Caco-2 (cell line): ENCODE results near the gene B3GLCT. TPM values are rescaled to one million over a fixed set of nuclear protein-coding genes. Genes with fewer than 3 reads are reported as not detected.

Experiments
- BruUV-seq: library from RNA; stranded (reverse); fragments of 400-500 nt; replicated peaks from 2 replicates; lab custom pipeline; 2021; lab: Mats Ljungman, UMichigan
- CTCF ChIA-PET: fragments of 300-600 bp; sonication (Branson Sonifier 250); formaldehyde crosslinking; loops from one replicate; lab custom pipeline; 2022; ENCODE audit warnings: antibody characterized with exemption; lab: Charles Lee
- POLR2A ChIA-PET: fragments of 300-600 bp; sonication (Branson Sonifier 250); formaldehyde crosslinking; loops from one replicate; lab custom pipeline; 2022; ENCODE audit warnings: antibody characterized with exemption; lab: Charles Lee
- DNase-seq, 2 experiments: peaks; one replicate each; pipeline versions ENCODE4 v3.0.0 to v3.0.0-alpha.2; 2020 to 2022
- H3K27me3 ChIP-seq: replicated peaks from 2 replicates; pipeline ENCODE4 v1.6.0; 2011; ENCODE audit warnings: low read length; ENCODE audit not compliant: control insufficient read depth, insufficient read depth
- H3K36me3 ChIP-seq: 2 replicates; pipeline ENCODE4 v1.5.1; 2011; ENCODE audit warnings: low read length; ENCODE audit not compliant: control insufficient read depth, insufficient read depth
- H3K4me1 ChIP-seq: fragments of 250-450 bp; sonication (Bioruptor Pico); 2 replicates; pipeline ENCODE4 v1.5.1; 2020; ENCODE audit warnings: mild to moderate bottlenecking
- H3K4me3 ChIP-seq: 2 replicates; pipeline ENCODE4 v1.5.1; 2011; ENCODE audit warnings: low read depth, mild to moderate bottlenecking, control low read depth, low read length
- H3K9me3 ChIP-seq: fragments of 250-450 bp; sonication (Bioruptor Pico); 2 replicates; pipeline ENCODE4 v1.5.1; 2020; ENCODE audit warnings: mild to moderate bottlenecking, moderate library complexity
- H3K27ac Mint-ChIP-seq: one replicate; pipeline ENCODE4 v1.8.0; 2022; ENCODE audit warnings: mixed read lengths; ENCODE audit not compliant: unreplicated experiment
- H3K27me3 Mint-ChIP-seq: one replicate; pipeline ENCODE4 v1.8.0; 2022; ENCODE audit warnings: mixed read lengths; ENCODE audit not compliant: insufficient read depth, unreplicated experiment
- H3K36me3 Mint-ChIP-seq: one replicate; pipeline ENCODE4 v1.8.0; 2022; ENCODE audit warnings: mild to moderate bottlenecking, mixed read lengths; ENCODE audit not compliant: insufficient read depth, unreplicated experiment
- H3K4me1 Mint-ChIP-seq: one replicate; pipeline ENCODE4 v1.8.0; 2022; ENCODE audit warnings: low read depth, mixed read lengths; ENCODE audit not compliant: unreplicated experiment
- H3K4me3 Mint-ChIP-seq: one replicate; pipeline ENCODE4 v1.8.0; 2022; ENCODE audit warnings: mild to moderate bottlenecking, moderate library complexity, mixed read lengths; ENCODE audit not compliant: unreplicated experiment
- H3K9me3 Mint-ChIP-seq: one replicate; pipeline ENCODE4 v1.8.0; 2022; ENCODE audit warnings: mixed read lengths; ENCODE audit not compliant: unreplicated experiment
- CTCF ChIP-seq, 2 experiments: fragments of 200-600 bp in 1 of 2; IDR thresholded peaks; 1 replicate in 1 of 2; 2 replicates in 1 of 2; pipeline versions ENCODE4 v1.5.1 to v1.8.0; 2011 to 2022; ENCODE audit warnings: antibody characterized with exemption in 1 of 2, control low read depth in 1 of 2, inconsistent platforms in 1 of 2, low read depth in 1 of 2, low read length in 1 of 2, mild to moderate bottlenecking in 1 of 2, moderate library complexity in 1 of 2; ENCODE audit not compliant: insufficient read depth in 1 of 2, severe bottlenecking in 1 of 2, unreplicated experiment in 1 of 2
- intact Hi-C: fragments of 100-400 bp; cut with micrococcal nuclease; formaldehyde crosslinking; loops from one replicate; pipeline ENCODE4 v1.10.0; 2022; ENCODE audit not compliant: unreplicated experiment
- total RNA-seq: library from RNA; stranded (reverse); gene quantifications from 2 replicates; pipeline ENCODE4 v1.2.3, GENCODE V29; 2022

B3GLCT gene
- total RNA-seq, 1 experiment from 2014 or later = 4.5 TPM

GRCh38 chr13:31346891-31347290 is 147.1 kb downstream of the B3GLCT start:
- POLR2A ChIA-PET = no interaction called here
- H3K4me1 Mint-ChIP-seq = no peaks in the 10 kb centered on the region

GRCh38 chr13:31349156-31349555 is 149.4 kb downstream of the B3GLCT start:
- no peak for DNase-seq
- no peaks in the 10 kb centered on the region for H3K36me3 Mint-ChIP-seq
- POLR2A ChIA-PET = no interaction called here
- no peak overlapping the region for H3K27ac Mint-ChIP-seq
- BruUV-seq = no TSS peak
- H3K4me3 ChIP-seq = no peak overlapping the region
- H3K4me3 Mint-ChIP-seq = no peak overlapping the region
- H3K4me1 ChIP-seq = no peaks in the 10 kb centered on the region
- peaks cover 8% of the 10 kb centered on the region for H3K27me3 Mint-ChIP-seq
- intact Hi-C loops = no loop called here
- TF ChIP-seq CTCF (IDR thresholded peaks at IDR 0.05; ENCODE audit: insufficient read depth in 1 of 2, low read depth in 1 of 2, low read length in 1 of 2, severe bottlenecking in 1 of 2, unreplicated experiment in 1 of 2) = no peak
- CTCF ChIA-PET = no interaction called here
- no peaks in the 10 kb centered on the region for H3K4me1 Mint-ChIP-seq
- H3K9me3 ChIP-seq = peaks cover 3% of the 10 kb centered on the region; the same call in 1 of the 2 replicates
- no peaks in the 10 kb centered on the region; the same call in 1 of the 2 replicates for H3K27me3 ChIP-seq
- no peaks in the 10 kb centered on the region for H3K36me3 ChIP-seq
- peaks cover 2% of the 10 kb centered on the region for H3K9me3 Mint-ChIP-seq

More at GRCh38 chr13:31346891-31347290, 147.1 kb downstream of the B3GLCT start:
- H3K27me3 ChIP-seq = no peaks in the 10 kb centered on the region; the same call in 1 of the 2 replicates
- intact Hi-C loops = no loop called here
- H3K27me3 Mint-ChIP-seq = peaks cover 5% of the 10 kb centered on the region
- TF ChIP-seq CTCF (IDR thresholded peaks at IDR 0.05; ENCODE audit: insufficient read depth in 1 of 2, low read depth in 1 of 2, low read length in 1 of 2, severe bottlenecking in 1 of 2, unreplicated experiment in 1 of 2) = no peak
- no peaks in the 10 kb centered on the region for H3K9me3 Mint-ChIP-seq
- no peaks in the 10 kb centered on the region for H3K9me3 ChIP-seq
- DNase-seq = no peak
- CTCF ChIA-PET = no interaction called here
- no TSS peak for BruUV-seq
- H3K4me3 Mint-ChIP-seq = no peak overlapping the region
- no peaks in the 10 kb centered on the region for H3K36me3 ChIP-seq
- no peak overlapping the region for H3K4me3 ChIP-seq
- H3K4me1 ChIP-seq = no peaks in the 10 kb centered on the region
- H3K36me3 Mint-ChIP-seq = no peaks in the 10 kb centered on the region
- H3K27ac Mint-ChIP-seq = no peak overlapping the region

GRCh38 chr13:31350560-31350959 is 150.8 kb downstream of the B3GLCT start:
- no peak for DNase-seq
- no peaks in the 10 kb centered on the region for H3K4me1 ChIP-seq
- ChIA-PET CTCF (no interaction called here), POLR2A (no interaction called here)
- H3K4me3 ChIP-seq = no peak overlapping the region
- Mint-ChIP-seq H3K4me1 (no peaks in the 10 kb centered on the region), H3K27me3 (peaks cover 8% of the 10 kb centered on the region), H3K9me3 (peaks cover 13% of the 10 kb centered on the region), H3K36me3 (no peaks in the 10 kb centered on the region), H3K4me3 (no peak overlapping the region), H3K27ac (no peak overlapping the region)
- no TSS peak for BruUV-seq
- TF ChIP-seq CTCF (IDR thresholded peaks at IDR 0.05; ENCODE audit: insufficient read depth in 1 of 2, low read depth in 1 of 2, low read length in 1 of 2, severe bottlenecking in 1 of 2, unreplicated experiment in 1 of 2) = no peak
- H3K27me3 ChIP-seq = no peaks in the 10 kb centered on the region; the same call in 1 of the 2 replicates
- no peaks in the 10 kb centered on the region for H3K36me3 ChIP-seq
- H3K9me3 ChIP-seq = peaks cover 17% of the 10 kb centered on the region
- intact Hi-C loops = no loop called here
